SH-SY5Y (cell line): ENCODE measurements around the gene GHR.

Experiments used
- GATA2 ChIP-seq: IDR thresholded peaks from 2 replicates; pipeline ENCODE4 v1.6.1; 2011; ENCODE audit warnings: mild to moderate bottlenecking, low read depth, low read length
- GATA3 ChIP-seq: IDR thresholded peaks from 2 replicates; pipeline ENCODE4 v1.6.1; 2011; ENCODE audit warnings: low read depth, mild to moderate bottlenecking, low read length, moderate library complexity

DNA sequence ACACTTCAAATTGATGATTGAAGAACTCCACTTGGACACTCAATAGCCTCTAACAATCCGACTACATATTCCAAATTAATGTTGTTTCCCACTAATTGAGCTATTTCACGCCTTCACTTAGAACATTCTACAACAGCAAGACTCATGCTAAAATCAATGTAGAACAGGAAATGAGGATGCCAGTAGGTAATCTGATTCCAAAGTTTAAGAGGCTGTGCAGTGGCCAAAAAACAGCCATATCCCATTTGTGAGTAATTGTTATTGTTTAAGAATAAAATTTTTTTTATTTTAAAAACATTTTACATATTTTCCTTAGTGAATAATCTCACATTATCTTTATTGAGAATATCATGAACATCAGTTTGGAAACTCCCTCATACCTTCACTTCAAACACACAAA is 35.7 kb upstream of the GHR start:
- TF ChIP-seq GATA2: no peak
- TF ChIP-seq GATA3: no peak
